Neuronal stem cell (in vitro differentiated cells): ENCODE data around the gene STRBP.

ENCODE experiments used
- DNase-seq: peaks from one replicate; pipeline ENCODE4 v3.0.0-alpha.2; 2013; ENCODE audit warnings: low spot score
- H2AFZ ChIP-seq: one replicate; pipeline ENCODE4 v1.6.1; 2013; ENCODE audit warnings: mild to moderate bottlenecking, low read length, inconsistent platforms
- H2AK5ac ChIP-seq: 2 replicates; pipeline ENCODE4 v1.6.1; 2013; ENCODE audit warnings: low read depth, mild to moderate bottlenecking, inconsistent platforms, low read length, moderate library complexity, mixed read lengths
- H2BK120ac ChIP-seq: 2 replicates; pipeline ENCODE4 v1.6.1; 2013; ENCODE audit warnings: low read depth, mild to moderate bottlenecking, inconsistent platforms, low read length, moderate library complexity, mixed read lengths
- H2BK12ac ChIP-seq: one replicate; pipeline ENCODE4 v1.6.1; 2013; ENCODE audit warnings: low read length, inconsistent platforms
- H2BK15ac ChIP-seq: 2 replicates; pipeline ENCODE4 v1.6.1; 2013; ENCODE audit warnings: mild to moderate bottlenecking, low read length, inconsistent platforms, mixed read lengths
- H2BK5ac ChIP-seq: one replicate; pipeline ENCODE4 v1.6.1; 2013; ENCODE audit warnings: inconsistent platforms, mild to moderate bottlenecking, low read length, moderate library complexity
- H3K14ac ChIP-seq: one replicate; pipeline ENCODE4 v1.6.1; 2013; ENCODE audit warnings: low read length, inconsistent platforms
- H3K18ac ChIP-seq: 2 replicates; pipeline ENCODE4 v1.6.1; 2013; ENCODE audit warnings: low read length, inconsistent platforms
- H3K23ac ChIP-seq: 2 replicates; pipeline ENCODE4 v1.6.1; 2013; ENCODE audit warnings: low read depth, mild to moderate bottlenecking, mixed read lengths, low read length, inconsistent platforms; ENCODE audit not compliant: poor library complexity
- H3K27ac ChIP-seq: replicated peaks from 3 replicates; pipeline ENCODE4 v1.5.1; 2013; ENCODE audit warnings: low read length, inconsistent platforms
- H3K27me3 ChIP-seq, 3 experiments: 2 replicates each; pipeline ENCODE4 v1.6.1; 2013; ENCODE audit warnings: low read length in 3 of 3, mild to moderate bottlenecking in 2 of 3, inconsistent platforms in 1 of 3, low read depth in 1 of 3, mixed read lengths in 1 of 3, moderate library complexity in 1 of 3; ENCODE audit not compliant: control insufficient read depth in 3 of 3, insufficient read depth in 3 of 3
- H3K36me3 ChIP-seq, 2 donors: replicated peaks in 1 of 2; 2 replicates each; pipeline ENCODE4 v1.6.1; 2013; ENCODE audit warnings: low read length in 2 of 2; ENCODE audit not compliant: control insufficient read depth in 2 of 2, insufficient read depth in 2 of 2
- H3K4ac ChIP-seq: 2 replicates; pipeline ENCODE4 v1.6.1; 2013; ENCODE audit warnings: inconsistent platforms, mild to moderate bottlenecking, low read length, moderate library complexity
- H3K4me1 ChIP-seq, 2 donors: 1 replicate in 1 of 2; 2 replicates in 1 of 2; pipeline ENCODE4 v1.6.1; 2013; ENCODE audit warnings: low read length in 2 of 2, low read depth in 1 of 2; ENCODE audit not compliant: control insufficient read depth in 2 of 2, insufficient read depth in 1 of 2
- H3K4me2 ChIP-seq: one replicate; pipeline ENCODE4 v1.6.1; 2013; ENCODE audit warnings: mild to moderate bottlenecking, low read length, inconsistent platforms; ENCODE audit not compliant: insufficient read depth, poor library complexity, severe bottlenecking
- H3K4me3 ChIP-seq, 2 donors: 2 replicates each; pipeline ENCODE4 v1.5.1; 2013; ENCODE audit warnings: low read length in 2 of 2, mild to moderate bottlenecking in 2 of 2, inconsistent platforms in 1 of 2, moderate library complexity in 1 of 2
- H3K79me1 ChIP-seq: one replicate; pipeline ENCODE4 v1.6.1; 2013; ENCODE audit warnings: low read depth, mild to moderate bottlenecking, inconsistent platforms, low read length, moderate library complexity
- H3K9ac ChIP-seq: one replicate; pipeline ENCODE4 v1.6.1; 2013; ENCODE audit warnings: mild to moderate bottlenecking, low read depth, low read length, inconsistent platforms; ENCODE audit not compliant: poor library complexity
- H3K9me3 ChIP-seq, 2 donors: replicated peaks in 1 of 2; 2 replicates each; pipeline versions ENCODE3 to v1.6.1; 2013; ENCODE audit warnings: low read length in 2 of 2, mild to moderate bottlenecking in 2 of 2, inconsistent platforms in 1 of 2, low read depth in 1 of 2, mixed read lengths in 1 of 2, moderate library complexity in 1 of 2; ENCODE audit not compliant: control insufficient read depth in 2 of 2, insufficient read depth in 1 of 2
- H4K8ac ChIP-seq: one replicate; pipeline ENCODE4 v1.6.1; 2013; ENCODE audit warnings: low read depth, mild to moderate bottlenecking, inconsistent platforms, low read length, moderate library complexity
- H4K91ac ChIP-seq: one replicate; pipeline ENCODE4 v1.6.1; 2013; ENCODE audit warnings: low read length, low read depth, mild to moderate bottlenecking, inconsistent platforms; ENCODE audit not compliant: poor library complexity
- WGBS, 2 donors: extraction: QIAGEN DNeasy Blood & Tissue Kit; methylation state at CpG; one replicate each; pipeline ENCODE4 v1.1.7; 2013; ENCODE audit warnings: missing lambda C conversion rate in 2 of 2, mixed read lengths in 1 of 2; ENCODE audit not compliant: insufficient read length in 2 of 2, insufficient replicate concordance in 1 of 2; ENCODE audit errors: extremely low coverage in 2 of 2; 5-methylcytosine and 5-hydroxymethylcytosine counted together

Gene STRBP

DNA sequence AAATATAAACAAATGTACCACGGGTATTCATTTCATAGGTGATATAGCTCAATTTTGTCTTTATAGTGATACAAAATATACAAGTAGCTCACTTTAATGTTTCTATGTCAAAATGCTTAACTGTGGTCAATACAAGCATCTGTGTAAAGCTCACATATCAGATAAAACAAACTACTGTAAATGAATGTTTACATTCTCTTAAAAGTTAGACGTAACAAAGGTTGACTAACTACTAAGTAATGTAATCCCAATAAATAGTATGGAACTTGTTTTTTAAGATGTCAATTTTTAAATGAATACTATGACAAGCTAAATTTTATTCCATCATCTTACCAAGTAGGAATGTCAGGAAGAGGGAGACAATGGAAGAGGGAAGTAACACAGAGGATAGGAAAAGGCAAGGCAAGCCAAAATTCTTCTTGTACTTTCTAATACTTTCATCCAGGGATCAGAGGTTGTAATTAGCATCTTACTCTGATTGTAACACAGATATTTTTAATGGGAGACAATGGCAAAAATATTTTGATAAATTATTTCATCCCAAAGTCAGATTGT is 105.5 kb downstream of the STRBP start:
- H3K4me1 ChIP-seq, result no peaks in the 10 kb centered on the region
- no CpG with 5 or more reads among the region's 2 CpGs for WGBS, 2 donors
- peaks cover 0 to 4% of the 10 kb centered on the region in 2 donors for H3K36me3 ChIP-seq

DNA sequence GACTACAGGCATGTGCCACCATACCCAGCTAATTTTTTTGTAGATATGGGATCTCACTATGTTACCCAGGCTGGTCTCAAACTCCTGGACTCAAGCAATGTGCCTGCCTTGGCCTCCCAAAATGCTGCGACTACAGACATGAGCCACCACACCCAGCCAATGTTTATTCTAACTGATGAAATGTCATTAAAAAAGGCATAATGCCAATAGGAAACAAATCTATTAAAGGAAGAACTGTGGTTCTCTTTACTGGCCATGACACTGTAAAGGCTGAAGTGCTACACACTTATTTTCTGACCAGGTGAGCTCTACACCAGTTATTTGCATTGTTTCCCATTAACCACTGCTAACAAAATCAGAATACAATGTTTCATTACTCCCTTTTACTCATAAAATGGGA is 106.0 kb downstream of the STRBP start:
- H3K4me1 ChIP-seq, result no peaks in the 10 kb centered on the region
- no peaks in the 10 kb centered on the region for H3K27me3 ChIP-seq
- no peak overlapping the region for H3K27ac ChIP-seq
- H3K9ac ChIP-seq, result no peak overlapping the region
- no peaks in the 10 kb centered on the region for H3K79me1 ChIP-seq
- H2BK120ac ChIP-seq, result no peak overlapping the region
- H2BK5ac ChIP-seq, result no peak overlapping the region
- H2BK15ac ChIP-seq, result no peak overlapping the region
- H3K14ac ChIP-seq, result no peak overlapping the region
- H3K4me3 ChIP-seq, result no peak overlapping the region
- no peak overlapping the region for H2AK5ac ChIP-seq
- no peak for DNase-seq
- no peaks in the 10 kb centered on the region for H3K9me3 ChIP-seq
- H3K36me3 ChIP-seq, result peaks cover 2 to 9% of the 10 kb centered on the region in 2 donors
- H4K91ac ChIP-seq, result no peak overlapping the region
- H3K23ac ChIP-seq, result no peak overlapping the region
- no peak overlapping the region for H2AFZ ChIP-seq
- no peak overlapping the region for H3K18ac ChIP-seq
- no peak overlapping the region for H3K4me2 ChIP-seq
- WGBS, 2 donors, result no CpG with 5 or more reads among the region's 1 CpG
- H4K8ac ChIP-seq, result no peak overlapping the region
- H3K4ac ChIP-seq, result no peak overlapping the region
- no peak overlapping the region for H2BK12ac ChIP-seq

More for the DNA sequence above, 105.5 kb downstream of the STRBP start:
- H3K9me3 ChIP-seq, result no peaks in the 10 kb centered on the region
- no peak overlapping the region for H3K18ac ChIP-seq
- H3K23ac ChIP-seq, result no peak overlapping the region
- no peak overlapping the region for H2BK120ac ChIP-seq
- H2AFZ ChIP-seq, result no peak overlapping the region
- H2BK5ac ChIP-seq, result no peak overlapping the region
- H4K8ac ChIP-seq, result no peak overlapping the region
- H3K4me2 ChIP-seq, result no peak overlapping the region
- no peak overlapping the region for H3K14ac ChIP-seq
- H3K4me3 ChIP-seq, result no peak overlapping the region
- H2BK15ac ChIP-seq, result no peak overlapping the region
- no peak overlapping the region for H3K4ac ChIP-seq
- H2BK12ac ChIP-seq, result no peak overlapping the region
- H3K9ac ChIP-seq, result no peak overlapping the region
- no peak overlapping the region for H3K27ac ChIP-seq
- no peak for DNase-seq
- H3K79me1 ChIP-seq, result no peaks in the 10 kb centered on the region
- H4K91ac ChIP-seq, result no peak overlapping the region
- no peaks in the 10 kb centered on the region for H3K27me3 ChIP-seq
- H2AK5ac ChIP-seq, result no peak overlapping the region

GRCh38 chr9:123157221-123157620 is 111.2 kb downstream of the STRBP start:
- no peak overlapping the region for H4K8ac ChIP-seq
- no peak overlapping the region for H3K18ac ChIP-seq
- no peaks in the 10 kb centered on the region for H3K4me1 ChIP-seq
- no peak overlapping the region for H3K27ac ChIP-seq
- H3K4ac ChIP-seq, result no peak overlapping the region
- no peaks in the 10 kb centered on the region for H3K9me3 ChIP-seq
- H4K91ac ChIP-seq, result no peak overlapping the region
- no peak overlapping the region for H2BK5ac ChIP-seq
- no peak overlapping the region for H3K4me3 ChIP-seq
- H3K36me3 ChIP-seq, result peaks cover 7 to 32% of the 10 kb centered on the region in 2 donors
- no peak overlapping the region for H3K4me2 ChIP-seq
- no peak overlapping the region for H2BK120ac ChIP-seq
- H3K79me1 ChIP-seq, result no peaks in the 10 kb centered on the region
- H2BK15ac ChIP-seq, result no peak overlapping the region
- no peak overlapping the region for H2BK12ac ChIP-seq
- no peak overlapping the region for H2AFZ ChIP-seq
- H3K9ac ChIP-seq, result no peak overlapping the region
- no CpG with 5 or more reads among the region's 3 CpGs for WGBS, 2 donors
- no peaks in the 10 kb centered on the region for H3K27me3 ChIP-seq
- no peak overlapping the region for H3K23ac ChIP-seq
- no peak for DNase-seq
- no peak overlapping the region for H2AK5ac ChIP-seq
- H3K14ac ChIP-seq, result no peak overlapping the region

- no peak overlapping the region for H3K23ac ChIP-seq
- H3K36me3 ChIP-seq, result peaks cover 6 to 32% of the 10 kb centered on the region in 2 donors
- H3K18ac ChIP-seq, result no peak overlapping the region
- H3K27ac ChIP-seq, result no peak overlapping the region
- H3K79me1 ChIP-seq, result no peaks in the 10 kb centered on the region
- no peak overlapping the region for H3K9ac ChIP-seq
- no peak overlapping the region for H3K4me3 ChIP-seq
- no peak overlapping the region for H4K91ac ChIP-seq
- no peak overlapping the region for H2BK120ac ChIP-seq
- no peak overlapping the region for H3K4me2 ChIP-seq
- no peak overlapping the region for H2BK5ac ChIP-seq
- no peak overlapping the region for H2BK12ac ChIP-seq
- H2AFZ ChIP-seq, result no peak overlapping the region
- no peak overlapping the region for H4K8ac ChIP-seq
- no peak overlapping the region for H2BK15ac ChIP-seq
- peaks cover 0 to 10% of the 10 kb centered on the region in 2 donors for H3K9me3 ChIP-seq
- no peak overlapping the region for H2AK5ac ChIP-seq
- H3K14ac ChIP-seq, result no peak overlapping the region
- no peaks in the 10 kb centered on the region for H3K4me1 ChIP-seq
- DNase-seq, result no peak
- H3K4ac ChIP-seq, result no peak overlapping the region
- no peaks in the 10 kb centered on the region for H3K27me3 ChIP-seq
- WGBS, 2 donors, result no CpG with 5 or more reads among the region's 5 CpGs
Observed at GRCh38 chr9:123150708-123151503, 117.5 kb downstream of the STRBP start.
